BE2C (cell line): ENCODE measurements around the gene SLC39A11.
"Not testable (repeated sequence)": the region's sequence is repeated elsewhere in the genome, so short reads cannot be mapped to it uniquely, and the experiment has no call there.

Experiments used
- DNase-seq: peaks from one replicate; pipeline ENCODE4 v3.0.0-alpha.2; 2020
- H3K27me3 ChIP-seq: fragments of 250-450 bp; sonication (Bioruptor Pico); 2 replicates; pipeline ENCODE4 v1.5.1; 2020; ENCODE audit warnings: mild to moderate bottlenecking
- H3K36me3 ChIP-seq: fragments of 250-450 bp; sonication (Bioruptor Pico); 2 replicates; pipeline ENCODE4 v1.5.1; 2020; ENCODE audit warnings: mild to moderate bottlenecking
- H3K4me1 ChIP-seq: fragments of 250-450 bp; sonication (Bioruptor Pico); 2 replicates; pipeline ENCODE4 v1.5.1; 2020
- H3K4me3 ChIP-seq: 2 replicates; pipeline ENCODE4 v1.5.1; 2011; ENCODE audit warnings: low read depth, low read length
- H3K9me3 ChIP-seq: fragments of 250-450 bp; sonication (Bioruptor Pico); 2 replicates; pipeline ENCODE4 v1.5.1; 2020
- TF ChIP-seq, protein P1 (sequence below): IDR thresholded peaks from 2 replicates; pipeline ENCODE4 v1.5.1; 2012; ENCODE audit warnings: mild to moderate bottlenecking, low read depth, low read length

Gene SLC39A11

GRCh38 chr17:72945473-72945872 is 147.0 kb downstream of the SLC39A11 start:
- Histone ChIP-seq H3K27me3 (no peaks in the 10 kb centered on the region), H3K36me3 (0 out of 2 replicates have a peak, but pooled peaks cover 2% of the 10 kb centered on the region), H3K4me1 (no peaks in the 10 kb centered on the region), H3K9me3 (no peaks in the 10 kb centered on the region), H3K4me3 (no peak overlapping the region)
- TF ChIP-seq, protein P1, sequence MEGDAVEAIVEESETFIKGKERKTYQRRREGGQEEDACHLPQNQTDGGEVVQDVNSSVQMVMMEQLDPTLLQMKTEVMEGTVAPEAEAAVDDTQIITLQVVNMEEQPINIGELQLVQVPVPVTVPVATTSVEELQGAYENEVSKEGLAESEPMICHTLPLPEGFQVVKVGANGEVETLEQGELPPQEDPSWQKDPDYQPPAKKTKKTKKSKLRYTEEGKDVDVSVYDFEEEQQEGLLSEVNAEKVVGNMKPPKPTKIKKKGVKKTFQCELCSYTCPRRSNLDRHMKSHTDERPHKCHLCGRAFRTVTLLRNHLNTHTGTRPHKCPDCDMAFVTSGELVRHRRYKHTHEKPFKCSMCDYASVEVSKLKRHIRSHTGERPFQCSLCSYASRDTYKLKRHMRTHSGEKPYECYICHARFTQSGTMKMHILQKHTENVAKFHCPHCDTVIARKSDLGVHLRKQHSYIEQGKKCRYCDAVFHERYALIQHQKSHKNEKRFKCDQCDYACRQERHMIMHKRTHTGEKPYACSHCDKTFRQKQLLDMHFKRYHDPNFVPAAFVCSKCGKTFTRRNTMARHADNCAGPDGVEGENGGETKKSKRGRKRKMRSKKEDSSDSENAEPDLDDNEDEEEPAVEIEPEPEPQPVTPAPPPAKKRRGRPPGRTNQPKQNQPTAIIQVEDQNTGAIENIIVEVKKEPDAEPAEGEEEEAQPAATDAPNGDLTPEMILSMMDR = no peak
- no peak for DNase-seq

DNA sequence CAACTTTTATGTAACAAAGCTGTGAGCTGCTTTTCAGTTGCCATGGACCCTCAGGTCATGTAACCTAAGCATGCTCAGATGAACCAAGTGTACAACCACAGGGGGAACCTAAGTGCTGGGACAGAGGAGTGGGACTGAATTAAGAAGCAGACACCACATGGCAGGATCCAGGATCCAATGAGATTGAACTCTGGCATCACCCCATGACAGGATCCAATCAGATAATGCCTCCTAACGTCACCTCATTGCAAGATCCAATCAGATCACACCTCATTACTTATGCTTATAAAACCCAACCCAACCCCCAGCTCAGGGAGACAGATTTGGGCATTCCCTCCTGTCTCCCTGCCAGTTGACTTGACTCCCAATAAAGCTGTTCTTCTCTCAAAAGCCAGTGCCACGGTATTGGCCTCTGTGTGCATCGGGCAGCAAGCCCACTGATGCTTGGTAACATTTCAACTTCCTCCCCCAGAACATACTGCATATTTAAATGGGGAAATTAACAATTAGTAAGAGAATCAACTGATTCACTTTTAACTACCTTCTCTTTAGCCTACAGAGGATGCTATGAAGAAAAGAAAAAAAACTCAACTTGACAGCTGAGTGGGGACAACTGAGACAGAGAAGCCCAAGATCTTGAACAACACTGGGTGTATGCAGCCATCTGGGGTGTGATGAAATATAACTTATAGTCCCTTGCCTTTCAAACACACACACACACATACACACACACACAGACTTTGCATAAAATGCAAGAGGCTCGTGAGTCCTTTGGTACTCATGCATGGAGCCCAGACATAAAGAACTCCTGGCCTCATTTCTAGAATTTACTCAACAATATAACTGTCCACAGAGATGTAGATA is 148.4 kb downstream of the SLC39A11 start:
- Histone ChIP-seq H3K9me3 (no peaks in the 10 kb centered on the region), H3K27me3 (no peaks in the 10 kb centered on the region), H3K4me1 (no peaks in the 10 kb centered on the region), H3K36me3 (peaks cover 2% of the 10 kb centered on the region; the same call in 1 of the 2 replicates), H3K4me3 (no peak overlapping the region)
- TF ChIP-seq, protein P1 = no peak
- DNase-seq = peak; percentile 21

- no peak for DNase-seq
- TF ChIP-seq, protein P1 = no peak
Measured at GRCh38 chr17:72942579-72942978, 149.9 kb downstream of the SLC39A11 start.

DNA sequence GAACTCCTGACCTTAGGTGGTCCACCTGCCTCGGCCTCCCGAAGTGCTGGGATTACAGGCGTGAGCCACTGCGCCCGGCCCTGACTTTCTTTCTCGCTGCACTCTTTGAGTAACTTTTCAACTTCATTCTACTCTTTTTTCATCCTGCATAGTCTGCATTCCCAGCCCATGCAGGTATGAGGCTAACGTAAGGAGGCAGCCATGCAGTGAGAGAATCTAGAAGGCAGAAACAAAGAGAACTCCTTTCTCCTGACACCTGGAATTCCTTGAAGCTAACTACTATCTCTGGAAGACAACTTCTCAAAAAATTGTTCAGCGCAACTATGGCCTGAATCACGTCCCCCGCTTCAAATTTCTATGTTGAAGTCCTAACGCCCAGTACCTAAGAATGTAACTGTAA is 152.0 kb downstream of the SLC39A11 start:
- Histone ChIP-seq H3K36me3 (peaks cover 2% of the 10 kb centered on the region; the same call in 1 of the 2 replicates), H3K4me1 (no peaks in the 10 kb centered on the region), H3K9me3 (no peaks in the 10 kb centered on the region), H3K4me3 (no peak overlapping the region), H3K27me3 (no peaks in the 10 kb centered on the region)
- TF ChIP-seq, protein P1 = no peak
- DNase-seq = no peak

More at GRCh38 chr17:72942579-72942978, 149.9 kb downstream of the SLC39A11 start:
- H3K27me3 ChIP-seq = no peaks in the 10 kb centered on the region
- no peaks in the 10 kb centered on the region for H3K9me3 ChIP-seq
- no peaks in the 10 kb centered on the region for H3K4me1 ChIP-seq
- H3K36me3 ChIP-seq = peaks cover 2% of the 10 kb centered on the region; the same call in 1 of the 2 replicates
- H3K4me3 ChIP-seq = no peak overlapping the region

- H3K4me1 ChIP-seq = no peaks in the 10 kb centered on the region
- TF ChIP-seq, protein P1 = no peak
- no peak for DNase-seq
- H3K27me3 ChIP-seq = no peaks in the 10 kb centered on the region
- peaks cover 2% of the 10 kb centered on the region; the same call in 1 of the 2 replicates for H3K36me3 ChIP-seq
- no peak overlapping the region for H3K4me3 ChIP-seq
- H3K9me3 ChIP-seq = no peaks in the 10 kb centered on the region
Measured at GRCh38 chr17:72938482-72938881, 154.0 kb downstream of the SLC39A11 start.

DNA sequence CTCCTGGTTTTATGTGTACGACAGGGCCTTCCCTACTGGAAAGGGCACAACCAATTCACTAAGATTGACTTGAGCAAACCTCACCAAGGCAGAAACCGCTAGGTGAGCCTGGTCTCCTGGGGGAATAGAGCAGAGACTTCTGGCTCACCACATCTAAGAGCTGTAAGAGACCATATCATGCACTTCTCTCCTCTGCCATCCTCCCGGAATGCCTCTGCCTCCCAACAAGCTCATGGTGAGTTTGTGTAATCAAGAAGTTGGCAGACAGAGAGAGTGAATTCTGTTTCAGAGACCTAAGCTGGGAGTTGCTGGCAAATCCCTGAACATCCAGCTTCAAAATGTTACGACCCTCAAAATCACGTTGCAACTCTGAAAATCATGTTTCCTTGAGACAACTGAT is 154.8 kb downstream of the SLC39A11 start:
- Histone ChIP-seq H3K36me3 (no peaks in the 10 kb centered on the region; the same call in 1 of the 2 replicates), H3K27me3 (no peaks in the 10 kb centered on the region), H3K4me1 (no peaks in the 10 kb centered on the region), H3K4me3 (no peak overlapping the region), H3K9me3 (no peaks in the 10 kb centered on the region)
- no peak for DNase-seq
- TF ChIP-seq, protein P1 = no peak

GRCh38 chr17:72937254-72937653 is 155.2 kb downstream of the SLC39A11 start:
- H3K9me3 ChIP-seq, H3K36me3 ChIP-seq, H3K27me3 ChIP-seq, H3K4me1 ChIP-seq, DNase-seq, H3K4me3 ChIP-seq: not testable (repeated sequence)
